LoVo (cell line): Measurements from ENCODE around the gene SLC38A8.
A peak's percentile ranks its signal among the peaks of the same experiment; 100 is the strongest.

Experiments
- DNase-seq: peaks from one replicate; pipeline ENCODE4 v3.0.0-alpha.2; 2016; ENCODE audit warnings: low spot score

Gene SLC38A8

DNA sequence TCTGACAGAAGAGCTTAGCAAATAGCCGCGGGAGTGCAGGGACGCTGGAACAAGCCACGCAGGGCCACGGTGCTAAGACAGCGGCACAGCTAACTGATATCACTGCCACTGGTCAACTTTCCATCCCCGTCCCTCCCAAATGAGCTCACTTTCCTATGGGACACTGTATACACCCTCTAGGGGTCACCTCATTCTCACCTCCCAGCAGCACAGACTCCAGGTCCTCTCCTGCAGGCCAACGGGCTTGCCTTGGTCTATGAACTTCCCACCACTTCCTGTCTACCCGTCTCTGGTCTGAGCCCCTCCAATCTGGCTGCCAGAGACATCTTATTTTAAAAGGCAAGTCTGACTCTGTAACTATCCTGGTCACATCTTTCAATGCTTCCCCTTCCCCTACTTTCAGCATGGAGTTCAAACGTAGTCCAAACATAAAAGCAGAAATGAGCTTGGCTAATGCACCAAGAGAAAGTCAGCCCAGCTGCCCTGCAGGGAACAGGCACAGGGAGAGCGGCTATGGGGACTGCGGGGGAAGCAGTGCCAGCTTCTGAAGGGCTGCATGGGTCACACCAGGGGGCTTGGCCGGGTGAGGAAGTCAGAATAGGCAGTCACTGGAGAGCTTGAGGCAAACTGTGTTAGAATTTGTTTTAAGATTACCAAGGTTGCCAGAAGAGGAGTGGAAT is 26.3 kb upstream of the SLC38A8 start:
- no peak for DNase-seq

DNA sequence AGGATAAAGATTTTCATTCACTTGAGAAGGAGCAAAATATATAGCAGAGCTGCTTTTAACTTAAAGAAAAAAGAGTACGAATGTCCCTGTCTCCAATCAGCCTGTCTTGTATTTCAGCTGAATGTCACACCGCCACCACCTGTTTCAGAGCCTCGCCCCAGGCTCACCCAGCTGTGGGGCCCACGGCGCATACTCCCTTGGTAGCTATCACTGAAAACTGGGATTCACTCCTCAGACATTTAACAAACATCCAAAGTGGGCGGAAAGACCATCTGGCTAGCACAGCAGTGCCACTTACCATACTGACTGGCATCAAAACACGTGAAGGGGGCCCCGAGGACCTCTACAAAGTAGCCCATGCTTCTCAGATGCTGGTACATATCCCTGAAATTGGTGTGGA is 25.4 kb upstream of the SLC38A8 start:
- DNase-seq = no peak

DNA sequence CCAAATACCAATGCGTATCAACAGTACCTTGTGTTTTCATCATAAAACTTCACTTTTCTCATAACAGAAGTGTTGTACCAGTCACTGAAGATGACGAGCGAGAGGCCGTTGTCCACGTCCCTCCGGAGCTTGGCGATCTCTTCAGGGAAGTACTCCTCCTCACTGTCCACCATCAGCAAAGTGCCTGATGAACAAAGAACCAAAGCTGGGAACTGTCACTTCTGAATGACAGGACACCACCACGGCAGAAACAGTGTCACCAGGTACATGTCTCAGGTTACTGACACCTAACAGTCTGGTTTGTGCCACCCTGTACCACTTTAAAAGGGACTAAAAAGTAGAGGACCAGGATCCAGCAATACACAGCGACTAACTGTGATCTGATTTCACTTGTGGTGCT is 25.0 kb upstream of the SLC38A8 start:
- no peak for DNase-seq

DNA sequence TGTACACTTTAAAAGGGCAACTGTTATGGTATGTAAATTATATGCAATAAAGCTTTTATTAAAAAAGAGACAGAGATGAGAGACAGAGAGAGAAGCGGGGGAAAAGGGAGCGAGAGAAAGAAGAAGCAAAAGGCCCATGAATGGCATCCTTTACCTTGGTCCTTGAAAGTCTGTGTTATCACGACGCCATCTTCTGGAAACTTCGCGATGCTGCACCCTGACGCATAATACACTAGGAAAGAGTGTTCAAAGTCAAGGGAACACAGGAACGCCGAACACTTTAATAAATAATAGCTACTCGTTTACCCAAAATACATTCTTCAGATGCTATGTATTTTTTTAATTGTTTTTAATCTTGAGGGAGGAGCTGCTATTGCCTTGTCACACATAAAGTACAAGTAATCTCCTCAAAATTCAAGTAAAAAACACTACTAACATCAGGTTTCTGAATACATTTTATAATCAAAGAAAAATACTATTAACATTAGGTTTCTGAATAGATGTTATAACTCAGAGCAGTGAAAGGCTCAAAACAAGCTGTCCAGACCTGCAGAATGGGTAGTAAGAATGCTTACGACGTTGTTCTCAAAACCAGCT is 23.0 kb upstream of the SLC38A8 start:
- peak; percentile 42 for DNase-seq

- DNase-seq = no peak
These were observed 21.4 kb upstream of the SLC38A8 start for GRCh38 chr16:84063980-84064379.

- peak; percentile 49 for DNase-seq
These were observed 20.4 kb upstream of the SLC38A8 start for GRCh38 chr16:84062734-84063640.

- no peak for DNase-seq
These were observed 18.7 kb upstream of the SLC38A8 start for GRCh38 chr16:84061236-84061819.

DNA sequence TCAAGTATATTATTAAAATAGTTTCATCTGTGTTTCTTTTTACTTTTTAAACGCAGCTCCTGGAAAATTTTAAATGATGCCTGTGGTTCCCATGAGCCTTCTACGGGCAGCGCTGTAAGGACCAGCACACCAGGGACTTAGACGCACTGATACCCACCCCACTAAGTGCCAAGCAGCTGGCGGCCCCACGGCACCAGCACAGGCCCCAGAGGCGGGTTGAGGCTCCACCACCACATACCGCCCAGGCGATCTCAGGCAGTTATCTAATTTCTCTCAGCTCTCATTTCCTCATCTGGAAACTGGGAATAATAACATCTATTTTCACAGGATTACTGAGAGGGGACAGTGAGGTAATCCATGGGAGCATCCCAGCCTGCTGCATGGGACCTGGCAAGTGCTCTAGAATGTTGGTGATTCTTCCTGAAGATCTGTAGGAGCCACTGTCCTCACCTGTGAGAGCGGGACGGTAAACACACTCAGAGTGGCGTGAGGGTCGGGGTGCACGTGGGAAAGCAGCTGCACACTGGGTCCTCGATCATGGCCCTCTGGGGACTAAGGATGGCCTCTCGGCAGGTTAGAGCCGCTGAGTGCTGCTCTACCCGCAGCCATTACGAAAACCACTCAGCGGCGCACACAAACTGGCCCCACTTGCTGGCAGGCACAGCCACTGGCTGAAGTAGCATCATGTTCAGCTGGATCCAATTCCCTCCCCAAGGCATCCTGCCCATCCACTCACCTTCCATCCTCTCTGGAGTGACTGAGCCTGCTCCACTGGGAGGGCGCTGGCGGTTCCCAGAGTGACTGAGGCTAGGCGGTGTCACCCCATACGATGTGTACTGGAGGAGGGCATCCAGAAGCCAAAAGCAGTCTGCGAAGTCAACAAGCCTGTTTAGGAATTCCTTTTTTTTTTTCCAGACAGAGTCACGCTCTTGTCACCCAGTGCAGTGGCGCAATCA is 17.6 kb upstream of the SLC38A8 start:
- DNase-seq = no peak

- DNase-seq = no peak
These were observed 16.5 kb upstream of the SLC38A8 start for GRCh38 chr16:84059111-84059510.

DNA sequence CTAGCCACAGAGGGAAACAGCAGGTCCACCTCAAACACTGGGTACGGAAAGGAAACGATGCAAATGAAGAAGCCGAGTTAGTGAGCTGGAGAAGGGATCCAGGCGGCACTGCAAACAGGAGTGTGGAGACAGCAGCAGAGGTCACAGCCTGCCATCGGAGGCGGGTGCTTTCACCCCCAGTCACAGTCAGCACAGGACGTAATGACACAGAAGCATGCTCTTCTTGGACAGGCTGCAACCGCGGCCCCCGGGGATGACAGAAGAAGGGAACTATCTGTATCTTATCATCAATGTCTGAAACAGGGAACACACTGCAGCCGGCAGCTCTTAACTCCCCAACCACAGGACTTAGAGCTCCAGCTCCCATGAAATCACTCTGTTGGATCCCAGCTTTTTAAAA is 16.1 kb upstream of the SLC38A8 start:
- no peak for DNase-seq

DNA sequence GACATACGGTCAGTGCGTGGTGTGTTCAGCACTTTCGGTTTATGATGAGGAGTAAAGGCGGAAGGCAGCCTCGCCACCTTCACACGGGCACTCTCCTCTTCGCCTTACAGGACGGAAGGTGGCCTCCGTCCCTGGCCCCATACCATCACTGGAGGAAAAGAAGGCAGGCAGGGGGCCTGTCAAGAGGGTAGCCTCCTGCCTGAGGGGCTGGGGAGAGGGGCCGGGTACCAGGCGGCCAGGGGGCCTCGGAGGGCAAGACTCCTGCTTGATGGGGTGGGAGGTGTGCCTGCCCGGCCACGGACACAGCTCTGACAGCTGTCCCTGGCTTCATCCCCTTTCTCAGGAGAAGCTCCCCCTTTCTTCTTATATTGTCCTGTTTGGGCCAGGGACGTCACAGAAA is 15.6 kb upstream of the SLC38A8 start:
- DNase-seq = no peak

DNA sequence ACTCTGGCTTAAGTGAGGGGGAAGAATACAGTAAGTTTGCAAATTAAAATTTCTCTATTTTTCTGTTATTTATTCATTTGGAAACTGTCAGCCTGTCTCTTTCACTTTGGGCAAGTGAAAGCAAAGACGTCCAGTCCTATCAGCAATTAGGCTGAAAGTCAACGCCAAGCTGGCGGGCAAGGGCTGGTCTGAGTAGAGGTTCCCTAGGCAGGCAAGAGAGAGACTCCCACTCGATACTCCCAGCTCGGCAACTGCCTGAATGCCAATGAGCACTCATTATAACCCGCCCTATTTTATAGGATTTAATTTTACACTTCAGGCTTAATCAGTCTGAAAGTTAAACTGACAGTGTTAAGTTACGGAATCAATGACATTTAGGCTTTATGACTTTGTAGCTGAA is 14.3 kb upstream of the SLC38A8 start:
- no peak for DNase-seq

DNA sequence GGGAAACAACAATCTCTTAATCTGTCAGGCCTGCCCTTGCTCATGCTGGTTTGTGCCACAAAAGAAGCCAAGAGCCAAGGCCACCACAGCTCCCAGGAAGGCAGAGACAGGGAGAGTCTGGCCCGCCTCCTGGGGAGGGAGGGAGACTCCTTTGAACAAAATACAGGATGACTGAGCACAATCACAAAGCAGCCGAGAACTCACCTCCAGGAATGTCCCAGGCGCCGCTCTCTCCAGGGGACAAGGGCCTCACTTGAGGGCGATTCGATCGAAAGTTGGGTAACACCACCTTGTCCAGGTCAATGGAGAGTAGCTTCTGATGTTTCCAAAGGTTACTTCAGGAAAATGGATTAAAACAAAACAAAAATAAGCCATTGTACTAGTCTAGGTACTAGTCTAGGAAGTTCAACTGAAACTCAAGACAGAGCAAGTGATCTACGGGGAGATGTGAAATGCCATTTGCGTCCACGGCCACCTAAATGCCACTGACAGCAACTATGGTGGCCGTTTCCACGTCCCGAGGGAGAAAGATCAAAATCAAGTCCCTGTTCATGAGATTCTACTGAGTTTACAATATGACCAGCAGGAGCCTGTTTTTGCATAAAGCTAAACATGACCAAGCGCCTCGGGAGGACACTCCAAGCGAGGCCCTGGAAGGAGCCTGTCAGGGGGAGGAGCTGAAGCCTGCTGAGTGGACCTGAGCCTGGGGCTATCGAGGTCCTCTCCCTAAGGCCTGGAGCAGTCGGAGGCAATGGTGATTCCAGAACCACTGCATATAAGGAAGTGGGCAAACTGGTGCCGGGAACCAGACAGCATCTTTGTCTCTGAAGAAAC is 13.4 kb upstream of the SLC38A8 start:
- DNase-seq = no peak

DNA sequence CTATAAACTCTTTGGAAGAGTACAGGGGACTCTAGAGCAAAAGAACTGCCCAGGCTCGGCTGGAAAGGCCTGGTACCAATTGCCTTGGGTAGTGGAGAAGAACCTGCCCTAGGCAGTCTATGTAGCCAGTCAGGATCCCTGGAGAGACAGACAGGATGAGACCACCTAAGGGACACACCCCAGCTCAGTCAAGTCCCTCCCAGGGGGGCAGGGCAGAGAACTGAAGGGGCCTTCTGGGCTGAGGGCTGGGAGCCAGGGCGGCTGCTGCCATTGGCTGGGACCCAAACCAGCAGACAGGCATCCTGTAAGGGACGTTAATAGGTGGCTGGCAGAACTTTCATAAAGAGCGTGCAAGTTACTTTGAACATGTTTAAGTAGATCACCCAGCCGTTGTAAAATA is 12.8 kb upstream of the SLC38A8 start:
- no peak for DNase-seq

DNA sequence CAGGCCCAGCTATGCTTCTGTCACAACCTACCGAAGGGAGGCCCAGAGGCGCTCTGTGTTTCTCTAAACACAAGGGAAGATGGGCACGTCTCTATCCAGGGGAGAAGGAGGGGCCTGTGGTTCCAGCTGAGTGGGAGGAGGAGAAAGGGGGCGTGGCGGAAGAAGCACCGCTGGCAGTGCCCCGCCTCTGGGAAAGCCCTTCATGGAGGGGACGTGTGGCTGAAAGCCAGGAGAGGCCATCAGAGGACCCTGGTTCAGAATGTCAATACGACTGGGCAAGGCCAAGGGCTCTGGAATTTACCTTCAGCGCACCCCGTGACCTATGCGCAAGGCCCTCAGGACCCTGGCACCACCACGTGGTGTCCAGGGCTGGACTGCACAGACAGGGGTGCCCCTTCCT is 12.3 kb upstream of the SLC38A8 start:
- no peak for DNase-seq

DNA sequence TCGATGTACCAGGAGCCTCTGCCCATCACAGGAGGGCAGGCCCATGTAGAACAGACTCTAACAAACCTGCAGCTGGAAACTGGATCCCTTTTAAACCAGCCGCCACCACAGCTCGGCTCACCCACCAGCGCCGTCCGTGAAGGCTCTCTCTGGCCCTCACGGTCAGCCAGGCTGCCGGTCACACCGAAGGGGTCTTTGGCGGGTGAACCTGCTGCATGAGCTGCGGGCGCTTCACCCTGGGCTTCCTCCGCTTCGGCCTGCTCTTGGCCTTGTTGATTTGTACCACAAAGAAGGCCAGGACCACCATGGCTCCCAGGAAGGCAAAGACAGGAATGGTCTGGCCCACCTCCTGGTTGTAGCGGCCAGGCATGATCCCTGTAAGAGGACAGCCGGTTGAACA is 11.7 kb upstream of the SLC38A8 start:
- DNase-seq = no peak

GRCh38 chr16:84053237-84053636 is 10.6 kb upstream of the SLC38A8 start:
- no peak for DNase-seq

- DNase-seq = no peak
These were observed 9.6 kb upstream of the SLC38A8 start for GRCh38 chr16:84052071-84052622.

DNA sequence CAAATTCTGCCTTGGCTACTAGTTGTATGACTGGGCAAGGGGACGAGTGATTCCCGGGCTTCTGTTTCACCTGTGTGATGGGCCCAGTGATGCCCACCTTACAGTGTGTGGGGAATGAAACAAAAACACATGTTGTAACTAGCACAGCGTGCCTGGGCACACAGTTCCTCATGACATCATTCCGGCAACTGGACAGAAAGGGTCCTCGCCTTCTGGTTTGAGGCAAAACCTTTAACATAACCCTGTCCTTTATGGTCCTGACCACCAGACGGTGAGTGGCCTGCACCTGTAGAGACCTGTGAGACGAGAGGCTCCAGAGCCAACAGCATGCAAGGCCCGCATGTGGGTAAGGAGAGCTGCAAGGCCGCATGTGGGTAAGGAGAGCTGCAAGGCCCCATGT is 7.7 kb upstream of the SLC38A8 start:
- DNase-seq = no peak

DNA sequence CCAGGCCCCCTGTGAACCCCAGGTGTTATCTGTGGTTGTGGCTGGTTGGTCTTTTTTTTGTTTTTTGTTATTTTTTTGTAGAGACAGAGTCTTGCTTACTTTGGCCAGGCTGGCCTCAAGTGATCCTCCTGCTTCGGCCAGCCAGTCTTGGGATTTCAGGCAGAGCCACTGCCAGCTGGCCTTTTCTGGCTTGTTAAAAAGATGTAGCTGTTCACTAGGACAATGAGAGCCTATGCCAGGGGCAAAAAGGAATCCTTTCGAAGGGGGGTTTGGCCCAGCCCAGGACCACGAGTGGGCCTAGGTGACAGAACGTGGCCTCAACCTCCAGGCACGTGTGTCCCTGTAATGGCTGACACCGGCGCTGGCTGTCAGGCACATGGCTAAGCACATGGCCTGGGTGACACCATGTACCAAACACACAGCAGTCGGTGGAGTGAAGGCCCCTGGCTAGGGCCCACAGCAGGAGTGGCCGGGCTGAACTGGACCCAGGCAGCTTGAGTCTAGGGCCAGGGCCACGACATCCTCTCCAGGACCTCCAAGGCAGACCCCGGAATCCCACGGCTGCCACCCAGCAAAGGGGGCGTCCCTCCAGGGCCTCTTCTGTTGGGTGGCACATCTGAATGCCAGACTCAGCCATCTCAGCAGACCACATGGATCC is 6.9 kb upstream of the SLC38A8 start:
- DNase-seq = no peak
